ENCODE data around the gene USF3. TPM values are rescaled to one million over a fixed set of nuclear protein-coding genes. Genes with fewer than 3 reads are reported as not detected.

Gene USF3
- total RNA-seq, 1 donor from 2014 or later, result 11.3 TPM

- no peak overlapping the region for H3K4me3 ChIP-seq (ENCODE audit: low read depth, low read length)
- TF ChIP-seq, protein P1, sequence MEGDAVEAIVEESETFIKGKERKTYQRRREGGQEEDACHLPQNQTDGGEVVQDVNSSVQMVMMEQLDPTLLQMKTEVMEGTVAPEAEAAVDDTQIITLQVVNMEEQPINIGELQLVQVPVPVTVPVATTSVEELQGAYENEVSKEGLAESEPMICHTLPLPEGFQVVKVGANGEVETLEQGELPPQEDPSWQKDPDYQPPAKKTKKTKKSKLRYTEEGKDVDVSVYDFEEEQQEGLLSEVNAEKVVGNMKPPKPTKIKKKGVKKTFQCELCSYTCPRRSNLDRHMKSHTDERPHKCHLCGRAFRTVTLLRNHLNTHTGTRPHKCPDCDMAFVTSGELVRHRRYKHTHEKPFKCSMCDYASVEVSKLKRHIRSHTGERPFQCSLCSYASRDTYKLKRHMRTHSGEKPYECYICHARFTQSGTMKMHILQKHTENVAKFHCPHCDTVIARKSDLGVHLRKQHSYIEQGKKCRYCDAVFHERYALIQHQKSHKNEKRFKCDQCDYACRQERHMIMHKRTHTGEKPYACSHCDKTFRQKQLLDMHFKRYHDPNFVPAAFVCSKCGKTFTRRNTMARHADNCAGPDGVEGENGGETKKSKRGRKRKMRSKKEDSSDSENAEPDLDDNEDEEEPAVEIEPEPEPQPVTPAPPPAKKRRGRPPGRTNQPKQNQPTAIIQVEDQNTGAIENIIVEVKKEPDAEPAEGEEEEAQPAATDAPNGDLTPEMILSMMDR (IDR thresholded peaks at IDR 0.05; ENCODE audit: insufficient read depth, low read length, poor library complexity, severe bottlenecking), result no peak
- no peaks in the 10 kb centered on the region for H3K36me3 ChIP-seq (ENCODE audit: control insufficient read depth, insufficient read depth, low read length)
- no peak for DNase-seq (ENCODE audit: low read depth)
- no peaks in the 10 kb centered on the region for H3K27me3 ChIP-seq (ENCODE audit: control insufficient read depth, insufficient read depth, low read length)
These were observed 44.6 kb upstream of the USF3 start for GRCh38 chr3:113741086-113741485.

DNA sequence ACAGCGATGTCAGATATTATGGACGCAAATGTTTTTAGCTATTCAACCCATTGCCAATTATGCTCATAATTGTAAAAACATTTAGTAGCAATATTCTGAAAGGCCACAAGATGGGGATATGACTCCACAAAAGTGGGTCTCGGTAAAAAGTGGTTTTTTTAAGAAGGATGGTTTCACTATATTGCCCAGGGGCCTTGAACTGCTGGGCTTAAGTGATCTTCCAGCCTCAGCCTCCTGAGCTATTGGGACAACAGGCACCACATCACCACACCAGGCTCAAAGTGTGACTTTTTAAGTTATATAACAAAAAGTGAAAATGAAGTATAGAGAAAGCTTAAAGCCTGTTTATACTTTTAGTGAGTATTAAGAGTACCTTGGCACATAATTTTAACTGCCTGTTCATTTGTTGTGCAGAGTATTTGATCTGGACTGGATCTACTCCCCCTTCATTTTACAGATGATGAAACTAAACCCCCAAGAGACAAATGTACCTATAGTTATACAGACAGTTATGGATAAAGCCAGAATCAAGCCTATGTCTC lies 40.2 kb upstream of the USF3 start:
- TF ChIP-seq, protein P1 (IDR thresholded peaks at IDR 0.05; ENCODE audit: insufficient read depth, low read length, poor library complexity, severe bottlenecking), result peak; percentile 50
- H3K36me3 ChIP-seq (ENCODE audit: control insufficient read depth, insufficient read depth, low read length), result no peaks in the 10 kb centered on the region
- H3K4me3 ChIP-seq (ENCODE audit: low read depth, low read length), result no peak overlapping the region
- DNase-seq (ENCODE audit: low read depth), result no peak
- no peaks in the 10 kb centered on the region for H3K27me3 ChIP-seq (ENCODE audit: control insufficient read depth, insufficient read depth, low read length)

DNA sequence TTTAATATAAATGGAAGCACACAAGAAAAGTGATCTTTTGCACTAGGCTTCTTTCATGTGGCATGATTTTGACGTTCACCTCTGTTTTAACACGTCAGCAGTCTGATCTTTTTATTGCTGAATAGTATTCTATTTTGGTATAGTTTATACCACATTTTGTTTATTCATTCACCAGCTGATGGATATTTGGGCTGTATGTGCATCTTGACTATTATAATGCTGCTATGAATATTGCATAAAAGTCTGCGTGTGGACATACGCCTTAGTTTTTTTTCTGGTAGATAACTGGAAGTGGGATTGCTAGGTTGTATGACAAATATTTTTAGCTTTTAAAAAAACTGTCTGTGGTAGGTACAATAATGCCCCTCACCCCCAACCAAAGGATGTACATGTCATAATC lies 35.3 kb upstream of the USF3 start:
- TF ChIP-seq, protein P1 (IDR thresholded peaks at IDR 0.05; ENCODE audit: insufficient read depth, low read length, poor library complexity, severe bottlenecking), result no peak
- no peak overlapping the region for H3K4me3 ChIP-seq (ENCODE audit: low read depth, low read length)
- H3K27me3 ChIP-seq (ENCODE audit: control insufficient read depth, insufficient read depth, low read length), result no peaks in the 10 kb centered on the region
- H3K36me3 ChIP-seq (ENCODE audit: control insufficient read depth, insufficient read depth, low read length), result no peaks in the 10 kb centered on the region
- DNase-seq (ENCODE audit: low read depth), result no peak

- H3K27me3 ChIP-seq (ENCODE audit: control insufficient read depth, insufficient read depth, low read length), result no peaks in the 10 kb centered on the region
- TF ChIP-seq, protein P1 (IDR thresholded peaks at IDR 0.05; ENCODE audit: insufficient read depth, low read length, poor library complexity, severe bottlenecking), result no peak
- DNase-seq (ENCODE audit: low read depth), result no peak
- no peak overlapping the region for H3K4me3 ChIP-seq (ENCODE audit: low read depth, low read length)
- no peaks in the 10 kb centered on the region for H3K36me3 ChIP-seq (ENCODE audit: control insufficient read depth, insufficient read depth, low read length)
These were observed 34.1 kb upstream of the USF3 start for GRCh38 chr3:113730550-113730949.

DNA sequence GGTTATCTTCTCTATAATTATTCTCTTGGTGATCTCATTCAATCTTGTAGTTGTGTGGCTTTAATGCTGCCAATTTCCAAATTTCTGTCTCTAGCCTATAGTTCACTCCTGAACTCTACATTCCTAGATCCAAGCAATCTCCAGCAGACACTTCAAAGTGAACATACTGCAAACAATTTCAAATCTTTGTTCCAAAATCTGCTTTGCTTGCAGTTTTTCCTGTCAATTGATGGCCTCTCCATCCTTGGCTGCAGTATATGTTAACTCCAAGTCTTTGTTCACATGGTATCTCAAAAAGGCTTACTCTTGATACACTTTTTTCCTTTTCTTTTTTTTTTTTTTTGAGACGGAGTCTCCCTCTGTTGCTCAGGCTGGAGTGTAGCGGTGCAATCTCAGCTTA lies 32.2 kb upstream of the USF3 start:
- TF ChIP-seq, protein P1 (IDR thresholded peaks at IDR 0.05; ENCODE audit: insufficient read depth, low read length, poor library complexity, severe bottlenecking), result no peak
- Histone ChIP-seq H3K36me3 (ENCODE audit: control insufficient read depth, insufficient read depth, low read length) (no peaks in the 10 kb centered on the region), H3K27me3 (ENCODE audit: control insufficient read depth, insufficient read depth, low read length) (no peaks in the 10 kb centered on the region), H3K4me3 (ENCODE audit: low read depth, low read length) (no peak overlapping the region)
- no peak for DNase-seq (ENCODE audit: low read depth)

- no peak for DNase-seq (ENCODE audit: low read depth)
- Histone ChIP-seq H3K4me3 (ENCODE audit: low read depth, low read length) (no peak overlapping the region), H3K27me3 (ENCODE audit: control insufficient read depth, insufficient read depth, low read length) (no peaks in the 10 kb centered on the region), H3K36me3 (ENCODE audit: control insufficient read depth, insufficient read depth, low read length) (peaks cover 1% of the 10 kb centered on the region)
- TF ChIP-seq, protein P1 (IDR thresholded peaks at IDR 0.05; ENCODE audit: insufficient read depth, low read length, poor library complexity, severe bottlenecking), result no peak
These were observed 25.2 kb upstream of the USF3 start for GRCh38 chr3:113721636-113722035.
